Astrocyte (in vitro differentiated cells and primary cell): ENCODE measurements around the gene POTEG.
"Not testable (repeated sequence)": the region's sequence is repeated elsewhere in the genome, so short reads cannot be mapped to it uniquely, and the experiment has no call there.

Experiments used
- CTCF ChIP-seq: IDR thresholded peaks from 2 replicates; pipeline ENCODE4 v1.5.1; 2011; ENCODE audit warnings: low read depth, mild to moderate bottlenecking, inconsistent platforms, low read length, moderate library complexity; ENCODE audit not compliant: insufficient read depth
- EZH2 ChIP-seq: IDR thresholded peaks from 2 replicates; pipeline ENCODE4 v1.6.1; 2012; ENCODE audit warnings: mild to moderate bottlenecking, low read length, inconsistent platforms; ENCODE audit not compliant: insufficient read depth

- TF ChIP-seq CTCF, EZH2: not testable (repeated sequence)
Observed at GRCh38 chr14:19435852-19436251, 1.7 kb upstream of the POTEG start.
